H9 (cell line): ENCODE measurements around the gene CDYL. TPM values are rescaled to one million over a fixed set of nuclear protein-coding genes. Genes with fewer than 3 reads are reported as not detected.

Experiments
- DNase-seq: peaks from one replicate; pipeline ENCODE4 v3.0.0-alpha.2; 2017
- H2AFZ ChIP-seq: one replicate; pipeline ENCODE4 v1.6.1; 2013; ENCODE audit warnings: mild to moderate bottlenecking, low read length, control low read depth, moderate library complexity
- H2AK5ac ChIP-seq: 2 replicates; pipeline ENCODE4 v1.6.1; 2013; ENCODE audit warnings: low read length, control low read depth, mixed read lengths; ENCODE audit not compliant: insufficient read length
- H2BK120ac ChIP-seq: one replicate; pipeline ENCODE4 v1.6.1; 2013; ENCODE audit warnings: low read depth, mild to moderate bottlenecking, low read length, control low read depth, inconsistent platforms; ENCODE audit not compliant: poor library complexity, severe bottlenecking
- H2BK12ac ChIP-seq: 2 replicates; pipeline ENCODE4 v1.6.1; 2013; ENCODE audit warnings: low read length, control low read depth, mixed read lengths, low read depth; ENCODE audit not compliant: insufficient read length
- H2BK15ac ChIP-seq: 2 replicates; pipeline ENCODE4 v1.6.1; 2013; ENCODE audit warnings: low read depth, low read length, control low read depth
- H2BK20ac ChIP-seq: one replicate; pipeline ENCODE4 v1.6.1; 2013; ENCODE audit warnings: low read depth, mild to moderate bottlenecking, low read length, control low read depth, inconsistent platforms; ENCODE audit not compliant: poor library complexity, severe bottlenecking
- H2BK5ac ChIP-seq: 2 replicates; pipeline ENCODE4 v1.6.1; 2013; ENCODE audit warnings: low read length, control low read depth, mixed read lengths; ENCODE audit not compliant: insufficient read length
- H3K14ac ChIP-seq: 2 replicates; pipeline ENCODE4 v1.6.1; 2013; ENCODE audit warnings: low read length, control low read depth; ENCODE audit not compliant: insufficient read depth
- H3K18ac ChIP-seq: 2 replicates; pipeline ENCODE4 v1.6.1; 2013; ENCODE audit warnings: low read depth, mild to moderate bottlenecking, mixed read lengths, low read length, control low read depth; ENCODE audit not compliant: insufficient read length
- H3K23ac ChIP-seq: 2 replicates; pipeline ENCODE4 v1.6.1; 2013; ENCODE audit warnings: low read length, control low read depth, mixed read lengths, low read depth; ENCODE audit not compliant: insufficient read length
- H3K23me2 ChIP-seq: 2 replicates; pipeline ENCODE4 v1.6.1; 2013; ENCODE audit warnings: low read depth, mild to moderate bottlenecking, mixed read lengths, low read length, control low read depth; ENCODE audit not compliant: insufficient read length, poor library complexity, severe bottlenecking
- H3K27ac ChIP-seq: 2 replicates; pipeline ENCODE4 v1.5.1; 2013; ENCODE audit warnings: low read length, control low read depth, mixed read lengths, low read depth; ENCODE audit not compliant: insufficient read length
- H3K27me3 ChIP-seq: 2 replicates; pipeline ENCODE4 v1.6.1; 2013; ENCODE audit warnings: low read length, control low read depth, inconsistent platforms; ENCODE audit not compliant: insufficient read depth
- H3K4ac ChIP-seq: 2 replicates; pipeline ENCODE4 v1.6.1; 2013; ENCODE audit warnings: low read depth, mild to moderate bottlenecking, control low read depth, inconsistent platforms, low read length, moderate library complexity
- H3K4me1 ChIP-seq: 2 replicates; pipeline ENCODE4 v1.6.1; 2013; ENCODE audit warnings: low read length, control low read depth, inconsistent platforms; ENCODE audit not compliant: insufficient read depth
- H3K4me2 ChIP-seq: 2 replicates; pipeline ENCODE4 v1.6.1; 2013; ENCODE audit warnings: low read length, control low read depth, mixed read lengths; ENCODE audit not compliant: insufficient read length, insufficient read depth
- H3K56ac ChIP-seq: 2 replicates; pipeline ENCODE4 v1.6.1; 2013; ENCODE audit warnings: low read depth, mild to moderate bottlenecking, mixed read lengths, low read length, control low read depth; ENCODE audit not compliant: insufficient read length
- H3K79me1 ChIP-seq: 2 replicates; pipeline ENCODE4 v1.6.1; 2013; ENCODE audit warnings: low read depth, mild to moderate bottlenecking, moderate library complexity, low read length, control low read depth, inconsistent platforms; ENCODE audit not compliant: insufficient read depth, poor library complexity, severe bottlenecking
- H3K79me2 ChIP-seq: 2 replicates; pipeline ENCODE4 v1.6.1; 2013; ENCODE audit warnings: low read length, control low read depth, inconsistent platforms; ENCODE audit not compliant: insufficient read depth
- H3K9ac ChIP-seq: 2 replicates; pipeline ENCODE4 v1.6.1; 2013; ENCODE audit warnings: low read length, control low read depth, mixed read lengths; ENCODE audit not compliant: insufficient read length; ENCODE audit errors: extremely low read depth
- H3K9me3 ChIP-seq: one replicate; pipeline ENCODE4 v1.6.1; 2013; ENCODE audit warnings: low read depth, low read length, inconsistent platforms; ENCODE audit not compliant: control insufficient read depth
- H3T11ph ChIP-seq: one replicate; pipeline ENCODE4 v1.6.1; 2013; ENCODE audit warnings: mild to moderate bottlenecking, low read length, control low read depth, inconsistent platforms
- H4K20me1 ChIP-seq: one replicate; pipeline ENCODE4 v1.6.1; 2013; ENCODE audit not compliant: control insufficient read depth, insufficient read length, insufficient read depth
- H4K5ac ChIP-seq: 2 replicates; pipeline ENCODE4 v1.6.1; 2013; ENCODE audit warnings: low read depth, mild to moderate bottlenecking, mixed read lengths, low read length, control low read depth; ENCODE audit not compliant: insufficient read length
- H4K8ac ChIP-seq: replicated peaks from 2 replicates; pipeline ENCODE4 v1.6.1; 2013; ENCODE audit warnings: low read length, control low read depth, mixed read lengths, low read depth; ENCODE audit not compliant: insufficient read length
- H4K91ac ChIP-seq: 2 replicates; pipeline ENCODE4 v1.6.1; 2013; ENCODE audit warnings: low read depth, mild to moderate bottlenecking, moderate library complexity, mixed read lengths, low read length, control low read depth; ENCODE audit not compliant: insufficient read length
- H3K27ac Mint-ChIP-seq, 3 experiments: 2 replicates in 2 of 3; 3 replicates in 1 of 3; pipeline ENCODE4 v1.8.0; 2020 to 2021; ENCODE audit warnings: mixed read lengths in 3 of 3, mild to moderate bottlenecking in 1 of 3, moderate library complexity in 1 of 3
- H3K27me3 Mint-ChIP-seq: 2 replicates; pipeline ENCODE4 v1.8.0; 2021; ENCODE audit warnings: low read depth, mild to moderate bottlenecking, moderate library complexity, mixed read lengths
- H3K36me3 Mint-ChIP-seq, 3 experiments: 2 replicates in 2 of 3; 3 replicates in 1 of 3; pipeline ENCODE4 v1.8.0; 2020 to 2021; ENCODE audit warnings: low read depth in 3 of 3, mixed read lengths in 3 of 3; ENCODE audit not compliant: insufficient read depth in 1 of 3
- H3K4me1 Mint-ChIP-seq, 2 experiments: 2 replicates each; pipeline ENCODE4 v1.8.0; 2020; ENCODE audit warnings: mixed read lengths in 2 of 2
- H3K4me3 Mint-ChIP-seq, 2 experiments: 2 replicates in 1 of 2; 3 replicates in 1 of 2; pipeline ENCODE4 v1.8.0; 2020 to 2021; ENCODE audit warnings: mild to moderate bottlenecking in 2 of 2, mixed read lengths in 2 of 2, moderate library complexity in 1 of 2
- H3K9me3 Mint-ChIP-seq, 2 experiments: 2 replicates in 1 of 2; 3 replicates in 1 of 2; pipeline ENCODE4 v1.8.0; 2020; ENCODE audit warnings: mild to moderate bottlenecking in 2 of 2, mixed read lengths in 2 of 2, moderate library complexity in 1 of 2
- WGBS: extraction: QIAGEN DNeasy Blood & Tissue Kit; methylation state at CpG from one replicate; pipeline ENCODE4 v1.1.7; 2013; ENCODE audit warnings: missing lambda C conversion rate, low lambda C conversion rate, mixed read lengths; ENCODE audit not compliant: insufficient read length; ENCODE audit errors: extremely low coverage; 5-methylcytosine and 5-hydroxymethylcytosine counted together
- total RNA-seq: library from RNA; stranded (reverse); gene quantifications from 2 replicates; pipeline ENCODE4 v1.2.1, GENCODE V29; 2021
- TF ChIP-seq, protein P1 (sequence below): fragments of 200-600 bp; sonication (generic); conservative IDR thresholded peaks from 3 replicates; pipeline ENCODE4 v1.8.0; 2021; ENCODE audit warnings: antibody characterized with exemption, mild to moderate bottlenecking

CDYL gene
- total RNA-seq, 1 experiment from 2014 or later = 95.0 TPM

DNA sequence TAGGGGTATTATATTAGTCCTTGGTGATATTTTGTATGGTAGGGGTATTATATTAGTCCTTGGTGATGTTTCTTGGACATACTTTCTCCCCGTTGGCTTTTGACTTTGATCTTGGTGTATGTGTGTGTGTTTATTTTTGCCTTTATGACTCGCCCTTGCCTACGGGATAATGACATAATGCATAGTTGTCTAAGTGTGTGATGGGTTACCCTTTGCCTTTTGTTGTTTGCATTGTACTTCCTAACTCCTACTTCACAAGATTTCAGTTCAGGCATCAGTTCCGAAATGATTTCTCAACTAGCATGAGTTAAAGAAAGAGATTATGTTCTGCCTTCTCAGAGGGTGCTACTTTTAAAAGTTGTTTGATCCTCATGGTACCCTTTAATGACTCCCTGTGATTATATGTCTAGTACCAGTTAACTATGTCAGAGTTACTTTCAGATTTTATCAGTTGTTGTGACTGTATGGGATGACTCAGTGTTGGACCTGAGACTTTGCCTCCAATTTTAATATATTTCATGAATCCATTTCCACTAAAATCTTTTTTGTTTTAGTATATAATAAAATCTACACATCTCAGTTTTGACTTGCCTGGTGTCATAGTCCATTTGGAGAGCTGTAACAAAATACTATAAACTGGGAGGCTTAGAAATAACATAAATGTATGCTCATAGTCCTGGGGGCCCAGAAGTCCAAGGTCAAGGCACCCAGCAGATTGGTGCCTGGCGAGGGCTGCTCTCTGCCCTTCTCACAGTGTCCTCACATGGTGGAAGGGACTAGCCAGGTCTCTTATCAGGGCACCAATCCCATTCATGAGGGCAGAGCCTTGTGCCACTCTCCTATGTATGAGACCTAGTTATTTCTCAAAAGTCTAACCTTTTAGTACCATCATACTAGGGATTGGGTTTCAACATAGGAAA, 34.1 kb downstream of the CDYL start:
- H2BK120ac ChIP-seq = no peak overlapping the region
- H3K18ac ChIP-seq = no peak overlapping the region
- no peaks in the 10 kb centered on the region for H3K27me3 Mint-ChIP-seq
- H3K79me1 ChIP-seq = peaks cover 18% of the 10 kb centered on the region
- no peak overlapping the region for H3K14ac ChIP-seq
- H2BK5ac ChIP-seq = no peak overlapping the region
- TF ChIP-seq, protein P1, sequence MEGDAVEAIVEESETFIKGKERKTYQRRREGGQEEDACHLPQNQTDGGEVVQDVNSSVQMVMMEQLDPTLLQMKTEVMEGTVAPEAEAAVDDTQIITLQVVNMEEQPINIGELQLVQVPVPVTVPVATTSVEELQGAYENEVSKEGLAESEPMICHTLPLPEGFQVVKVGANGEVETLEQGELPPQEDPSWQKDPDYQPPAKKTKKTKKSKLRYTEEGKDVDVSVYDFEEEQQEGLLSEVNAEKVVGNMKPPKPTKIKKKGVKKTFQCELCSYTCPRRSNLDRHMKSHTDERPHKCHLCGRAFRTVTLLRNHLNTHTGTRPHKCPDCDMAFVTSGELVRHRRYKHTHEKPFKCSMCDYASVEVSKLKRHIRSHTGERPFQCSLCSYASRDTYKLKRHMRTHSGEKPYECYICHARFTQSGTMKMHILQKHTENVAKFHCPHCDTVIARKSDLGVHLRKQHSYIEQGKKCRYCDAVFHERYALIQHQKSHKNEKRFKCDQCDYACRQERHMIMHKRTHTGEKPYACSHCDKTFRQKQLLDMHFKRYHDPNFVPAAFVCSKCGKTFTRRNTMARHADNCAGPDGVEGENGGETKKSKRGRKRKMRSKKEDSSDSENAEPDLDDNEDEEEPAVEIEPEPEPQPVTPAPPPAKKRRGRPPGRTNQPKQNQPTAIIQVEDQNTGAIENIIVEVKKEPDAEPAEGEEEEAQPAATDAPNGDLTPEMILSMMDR = no peak
- H3K23me2 ChIP-seq = no peaks in the 10 kb centered on the region
- no peak overlapping the region for H3T11ph ChIP-seq
- no peak overlapping the region for H3K27ac Mint-ChIP-seq
- no peak overlapping the region for H2BK12ac ChIP-seq
- peaks cover 66% of the 10 kb centered on the region; the same call in 1 of the 2 replicates for H3K79me2 ChIP-seq
- no peak for DNase-seq
- H3K4me3 Mint-ChIP-seq = no peak overlapping the region
- no peak overlapping the region for H2BK20ac ChIP-seq
- no peak overlapping the region for H2BK15ac ChIP-seq
- no peak overlapping the region for H3K27ac ChIP-seq
- no peak overlapping the region for H4K5ac ChIP-seq
- no peaks in the 10 kb centered on the region; the same call in none of the 2 replicates for H3K4me1 ChIP-seq
- peaks cover 30 to 31% of the 10 kb centered on the region in 2 experiments for H3K4me1 Mint-ChIP-seq
- no peaks in the 10 kb centered on the region for H4K20me1 ChIP-seq
- H3K9me3 Mint-ChIP-seq = peaks cover 0 to 5% of the 10 kb centered on the region in 2 experiments; a peak in 1 of 5 replicates
- H3K9ac ChIP-seq = no peak overlapping the region
- H3K27me3 ChIP-seq = no peaks in the 10 kb centered on the region
- WGBS = no CpG with 5 or more reads among the region's 5 CpGs
- no peaks in the 10 kb centered on the region for H3K9me3 ChIP-seq
- H3K36me3 Mint-ChIP-seq = peaks cover 0 to 20% (median 19%) of the 10 kb centered on the region in 3 experiments; a peak in 6 of 7 replicates
- no peak overlapping the region for H3K23ac ChIP-seq
- H3K56ac ChIP-seq = no peak overlapping the region
- H2AFZ ChIP-seq = no peak overlapping the region
- no peak overlapping the region for H2AK5ac ChIP-seq
- no peak overlapping the region for H4K8ac ChIP-seq
- H4K91ac ChIP-seq = no peak overlapping the region
- H3K4me2 ChIP-seq = no peak overlapping the region
- no peak overlapping the region for H3K4ac ChIP-seq
